Astrocyte (in vitro differentiated cells and primary cell): Measurements from ENCODE around the gene C16orf86. TPM values are rescaled to one million over a fixed set of nuclear protein-coding genes. Genes with fewer than 3 reads are reported as not detected.

Source experiments
- DNase-seq: peaks from one replicate; pipeline ENCODE4 v3.0.0-alpha.2; 2010; ENCODE audit warnings: low read depth
- FAIRE-seq: peaks from 2 replicates; lab custom pipeline; 2011; peaks lifted over from hg19 to GRCh38; lab: Jason Lieb, UNC
- H2AFZ ChIP-seq: 2 replicates; pipeline ENCODE4 v1.6.0; 2012; ENCODE audit warnings: low read depth, low read length, inconsistent platforms
- H3K27ac ChIP-seq: 2 replicates; pipeline ENCODE4 v1.5.1; 2011; ENCODE audit warnings: low read depth, low read length, inconsistent platforms
- H3K27me3 ChIP-seq: 2 replicates; pipeline ENCODE4 v1.6.0; 2011; ENCODE audit warnings: low read length, inconsistent platforms; ENCODE audit not compliant: insufficient read depth
- H3K36me3 ChIP-seq: 2 replicates; pipeline ENCODE4 v1.5.1; 2011; ENCODE audit warnings: low read length, inconsistent platforms; ENCODE audit not compliant: insufficient read depth
- H3K4me1 ChIP-seq: 2 replicates; pipeline ENCODE4 v1.5.1; 2011; ENCODE audit warnings: low read length, inconsistent platforms; ENCODE audit not compliant: insufficient read depth
- H3K4me2 ChIP-seq: 2 replicates; pipeline ENCODE4 v1.6.0; 2012; ENCODE audit warnings: low read length, inconsistent platforms
- H3K4me3 ChIP-seq: 2 replicates; pipeline ENCODE4 v1.5.1; 2011; ENCODE audit warnings: low read depth, mild to moderate bottlenecking, low read length, inconsistent platforms; ENCODE audit not compliant: insufficient read depth
- H3K79me2 ChIP-seq: 2 replicates; pipeline ENCODE4 v1.6.0; 2012; ENCODE audit warnings: mild to moderate bottlenecking, low read length, inconsistent platforms; ENCODE audit not compliant: insufficient read depth
- H3K9ac ChIP-seq: 2 replicates; pipeline ENCODE4 v1.6.0; 2012; ENCODE audit warnings: mild to moderate bottlenecking, low read length, inconsistent platforms
- H3K9me3 ChIP-seq: 2 replicates; pipeline ENCODE4 v1.5.1; 2012; ENCODE audit warnings: low read depth, mild to moderate bottlenecking, low read length, inconsistent platforms; ENCODE audit not compliant: insufficient read depth
- H4K20me1 ChIP-seq: 2 replicates; pipeline ENCODE4 v1.6.0; 2012; ENCODE audit warnings: low read length, inconsistent platforms; ENCODE audit not compliant: insufficient read depth
- H3K27ac Mint-ChIP-seq: one replicate; pipeline ENCODE4 v1.8.0; 2021; ENCODE audit warnings: mild to moderate bottlenecking, mixed read lengths; ENCODE audit not compliant: unreplicated experiment
- H3K27me3 Mint-ChIP-seq: one replicate; pipeline ENCODE4 v1.8.0; 2021; ENCODE audit warnings: low read depth, mixed read lengths; ENCODE audit not compliant: unreplicated experiment
- H3K36me3 Mint-ChIP-seq: one replicate; pipeline ENCODE4 v1.8.0; 2021; ENCODE audit warnings: low read depth, mixed read lengths; ENCODE audit not compliant: unreplicated experiment
- H3K4me1 Mint-ChIP-seq: one replicate; pipeline ENCODE4 v1.8.0; 2021; ENCODE audit warnings: low read depth, mixed read lengths; ENCODE audit not compliant: unreplicated experiment
- H3K4me3 Mint-ChIP-seq: one replicate; pipeline ENCODE4 v1.8.0; 2021; ENCODE audit warnings: mild to moderate bottlenecking, moderate library complexity, mixed read lengths; ENCODE audit not compliant: unreplicated experiment
- H3K9me3 Mint-ChIP-seq: one replicate; pipeline ENCODE4 v1.8.0; 2021; ENCODE audit warnings: mild to moderate bottlenecking, mixed read lengths; ENCODE audit not compliant: unreplicated experiment
- EZH2 ChIP-seq: IDR thresholded peaks from 2 replicates; pipeline ENCODE4 v1.6.1; 2012; ENCODE audit warnings: mild to moderate bottlenecking, low read length, inconsistent platforms; ENCODE audit not compliant: insufficient read depth
- total RNA-seq: library from RNA; stranded (reverse); gene quantifications from 2 replicates; pipeline ENCODE4 v1.2.1, GENCODE V29; 2021
- TF ChIP-seq, protein P1 (sequence below): IDR thresholded peaks from 2 replicates; pipeline ENCODE4 v1.5.1; 2011; ENCODE audit warnings: low read depth, mild to moderate bottlenecking, inconsistent platforms, low read length, moderate library complexity; ENCODE audit not compliant: insufficient read depth

The C16orf86 gene
- total RNA-seq, 1 donor from 2014 or later: 0.32 TPM

GRCh38 chr16:67664258-67664657, 2.4 kb upstream of the C16orf86 start:
- Mint-ChIP-seq H3K27me3 (peaks cover 6% of the 10 kb centered on the region), H3K27ac (no peak overlapping the region), H3K4me1 (peaks cover 4% of the 10 kb centered on the region), H3K4me3 (peak overlapping the region; percentile 67), H3K9me3 (no peaks in the 10 kb centered on the region), H3K36me3 (peaks cover 6% of the 10 kb centered on the region)
- H3K36me3 ChIP-seq: no peaks in the 10 kb centered on the region
- H3K27me3 ChIP-seq: no peaks in the 10 kb centered on the region
- H3K79me2 ChIP-seq: peaks cover 6% of the 10 kb centered on the region
- H3K4me1 ChIP-seq: peaks cover 27% of the 10 kb centered on the region
- H4K20me1 ChIP-seq: peaks cover 12% of the 10 kb centered on the region
- no peak overlapping the region for H3K4me2 ChIP-seq
- no peak overlapping the region for H3K9ac ChIP-seq
- FAIRE-seq: no peak
- no peak overlapping the region for H3K4me3 ChIP-seq
- H3K27ac ChIP-seq: no peak overlapping the region
- DNase-seq: no peak
- no peak overlapping the region for H2AFZ ChIP-seq
- TF ChIP-seq, protein P1, sequence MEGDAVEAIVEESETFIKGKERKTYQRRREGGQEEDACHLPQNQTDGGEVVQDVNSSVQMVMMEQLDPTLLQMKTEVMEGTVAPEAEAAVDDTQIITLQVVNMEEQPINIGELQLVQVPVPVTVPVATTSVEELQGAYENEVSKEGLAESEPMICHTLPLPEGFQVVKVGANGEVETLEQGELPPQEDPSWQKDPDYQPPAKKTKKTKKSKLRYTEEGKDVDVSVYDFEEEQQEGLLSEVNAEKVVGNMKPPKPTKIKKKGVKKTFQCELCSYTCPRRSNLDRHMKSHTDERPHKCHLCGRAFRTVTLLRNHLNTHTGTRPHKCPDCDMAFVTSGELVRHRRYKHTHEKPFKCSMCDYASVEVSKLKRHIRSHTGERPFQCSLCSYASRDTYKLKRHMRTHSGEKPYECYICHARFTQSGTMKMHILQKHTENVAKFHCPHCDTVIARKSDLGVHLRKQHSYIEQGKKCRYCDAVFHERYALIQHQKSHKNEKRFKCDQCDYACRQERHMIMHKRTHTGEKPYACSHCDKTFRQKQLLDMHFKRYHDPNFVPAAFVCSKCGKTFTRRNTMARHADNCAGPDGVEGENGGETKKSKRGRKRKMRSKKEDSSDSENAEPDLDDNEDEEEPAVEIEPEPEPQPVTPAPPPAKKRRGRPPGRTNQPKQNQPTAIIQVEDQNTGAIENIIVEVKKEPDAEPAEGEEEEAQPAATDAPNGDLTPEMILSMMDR: no peak
- no peak for TF ChIP-seq EZH2
- no peaks in the 10 kb centered on the region for H3K9me3 ChIP-seq

- peak overlapping the region; percentile 26 for H3K27ac Mint-ChIP-seq
- Histone ChIP-seq H3K36me3 (no peaks in the 10 kb centered on the region), H3K4me1 (peaks cover 22% of the 10 kb centered on the region), H4K20me1 (peaks cover 7% of the 10 kb centered on the region), H3K27me3 (no peaks in the 10 kb centered on the region), H3K27ac (no peak overlapping the region), H2AFZ (no peak overlapping the region), H3K4me2 (no peak overlapping the region), H3K9me3 (no peaks in the 10 kb centered on the region), H3K9ac (no peak overlapping the region), H3K79me2 (peaks cover under 1% of the 10 kb centered on the region), H3K4me3 (no peak overlapping the region)
- TF ChIP-seq, protein P1: no peak
- TF ChIP-seq EZH2: no peak
- H3K9me3 Mint-ChIP-seq: no peaks in the 10 kb centered on the region
- no peak overlapping the region for H3K4me3 Mint-ChIP-seq
- H3K36me3 Mint-ChIP-seq: peaks cover 6% of the 10 kb centered on the region
- peaks cover 6% of the 10 kb centered on the region for H3K27me3 Mint-ChIP-seq
- FAIRE-seq (no peak), DNase-seq (no peak)
- H3K4me1 Mint-ChIP-seq: peaks cover 4% of the 10 kb centered on the region
Measured at GRCh38 chr16:67664871-67665270, 1.7 kb upstream of the C16orf86 start.

DNA sequence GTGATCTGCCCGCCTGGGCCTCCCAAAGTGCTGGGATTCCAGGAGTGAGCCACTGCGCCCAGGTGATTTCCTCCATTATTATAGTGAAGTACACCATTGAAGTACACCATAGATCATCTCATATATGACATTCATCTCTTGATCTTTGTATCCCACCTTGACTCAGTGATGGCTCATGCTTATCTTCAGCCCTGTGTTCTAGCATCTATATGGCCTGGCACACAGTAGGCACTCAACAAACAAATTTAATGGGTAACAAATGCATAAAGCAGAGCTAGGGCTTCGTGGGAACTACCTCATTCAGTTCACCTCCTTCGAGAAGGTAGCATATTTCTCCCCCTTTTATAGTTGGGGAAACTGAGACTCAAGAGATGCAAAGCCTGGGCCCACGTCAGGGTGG, 1.0 kb upstream of the C16orf86 start:
- H2AFZ ChIP-seq: peak overlapping the region; percentile 84
- H3K4me1 ChIP-seq: peaks cover 22% of the 10 kb centered on the region
- TF ChIP-seq, protein P1: no peak
- no peak for TF ChIP-seq EZH2
- peak overlapping the region; percentile 66 for H3K9ac ChIP-seq
- peaks cover 7% of the 10 kb centered on the region for H4K20me1 ChIP-seq
- DNase-seq (no peak), FAIRE-seq (no peak)
- no peak overlapping the region for H3K4me3 ChIP-seq
- Mint-ChIP-seq H3K4me1 (peaks cover 4% of the 10 kb centered on the region), H3K4me3 (peak overlapping the region; percentile 76), H3K27me3 (peaks cover 6% of the 10 kb centered on the region), H3K27ac (no peak overlapping the region), H3K36me3 (peaks cover 6% of the 10 kb centered on the region), H3K9me3 (no peaks in the 10 kb centered on the region)
- H3K79me2 ChIP-seq: no peaks in the 10 kb centered on the region
- H3K9me3 ChIP-seq: no peaks in the 10 kb centered on the region
- peak overlapping the region; percentile 85 for H3K4me2 ChIP-seq
- H3K27ac ChIP-seq: no peak overlapping the region
- H3K36me3 ChIP-seq: no peaks in the 10 kb centered on the region
- H3K27me3 ChIP-seq: no peaks in the 10 kb centered on the region
